Panc1 (cell line): ENCODE results near the gene KMT2B. TPM values are rescaled to one million over a fixed set of nuclear protein-coding genes. Genes with fewer than 3 reads are reported as not detected.
A peak's percentile ranks its signal among the peaks of the same experiment; 100 is the strongest.

Source experiments
- ATAC-seq: fragments of 200-7000 bp; cut with Tn5 transposase; 2 replicates; pipeline ENCODE4 v1.9.1; 2020; ENCODE audit warnings: mild to moderate bottlenecking, moderate library complexity
- BruUV-seq: library from RNA; stranded (reverse); fragments of 400-500 nt; replicated peaks from 2 replicates; lab custom pipeline; 2021; lab: Mats Ljungman, UMichigan
- CTCF ChIA-PET: fragments of 300-600 bp; sonication (Branson Sonifier 250); formaldehyde crosslinking; loops from one replicate; lab custom pipeline; 2022; ENCODE audit warnings: antibody characterized with exemption; lab: Charles Lee
- POLR2A ChIA-PET: fragments of 300-600 bp; sonication (Branson Sonifier 250); formaldehyde crosslinking; loops from one replicate; lab custom pipeline; 2022; ENCODE audit warnings: antibody characterized with exemption; lab: Charles Lee
- DNase-seq: peaks from one replicate; pipeline ENCODE4 v3.0.0-alpha.2; 2010; ENCODE audit warnings: low read depth, low spot score
- H3K27ac ChIP-seq: 2 replicates; pipeline ENCODE4 v1.5.1; 2011; ENCODE audit warnings: mild to moderate bottlenecking, low read length, inconsistent platforms
- H3K27me3 ChIP-seq: fragments of 200-500 bp; sonication (Bioruptor generic); 2 replicates; pipeline ENCODE4 v1.6.0; 2014; ENCODE audit warnings: low read length, inconsistent platforms; ENCODE audit not compliant: control insufficient read depth, insufficient read depth
- H3K36me3 ChIP-seq: fragments of 200-500 bp; sonication (Bioruptor generic); 2 replicates; pipeline ENCODE4 v1.5.1; 2014; ENCODE audit warnings: inconsistent platforms, mild to moderate bottlenecking, low read length, moderate library complexity; ENCODE audit not compliant: control insufficient read depth, insufficient read depth
- H3K4me1 ChIP-seq: 2 replicates; pipeline ENCODE4 v1.5.1; 2011; ENCODE audit warnings: inconsistent platforms, mild to moderate bottlenecking, low read length, moderate library complexity; ENCODE audit not compliant: control insufficient read depth, insufficient read depth
- H3K4me3 ChIP-seq, 2 experiments: 2 replicates each; pipeline ENCODE4 v1.5.1; 2011 to 2012; ENCODE audit warnings: low read depth in 2 of 2, low read length in 2 of 2, mild to moderate bottlenecking in 2 of 2, inconsistent platforms in 1 of 2, moderate library complexity in 1 of 2
- H3K9me3 ChIP-seq: fragments of 200-500 bp; sonication (Bioruptor generic); 2 replicates; pipeline ENCODE4 v1.5.1; 2014; ENCODE audit warnings: low read depth, mild to moderate bottlenecking, inconsistent platforms, low read length, moderate library complexity; ENCODE audit not compliant: control insufficient read depth, insufficient read depth
- POLR2AphosphoS5 ChIP-seq: IDR thresholded peaks from 2 replicates; pipeline ENCODE4 v1.6.1; 2012; ENCODE audit warnings: mild to moderate bottlenecking, low read depth, low read length, moderate library complexity
- REST ChIP-seq, 2 experiments: IDR thresholded peaks; 2 replicates each; pipeline ENCODE4 v1.6.1; 2011 to 2012; ENCODE audit warnings: low read depth in 2 of 2, control low read depth in 1 of 2, low read length in 1 of 2, mild to moderate bottlenecking in 1 of 2, moderate library complexity in 1 of 2; ENCODE audit not compliant: insufficient read depth in 1 of 2
- SIN3A ChIP-seq: IDR thresholded peaks from 2 replicates; pipeline ENCODE4 v1.6.1; 2012; ENCODE audit warnings: low read depth, mild to moderate bottlenecking, low read length, moderate library complexity, borderline replicate concordance; ENCODE audit not compliant: insufficient read depth
- TCF7L2 ChIP-seq: IDR thresholded peaks from 2 replicates; pipeline ENCODE4 v1.6.1; 2011; ENCODE audit warnings: mild to moderate bottlenecking, low read depth, low read length, inconsistent platforms
- in situ Hi-C: cut with HindIII; loops from 2 replicates; pipeline ENCODE4 v1.10.0; 2016; ENCODE audit warnings: low sequenced_read_pairs, low pct_unique_long_range_greater_than_20kb
- intact Hi-C: fragments of 100-400 bp; cut with micrococcal nuclease; formaldehyde crosslinking; loops from one replicate; pipeline ENCODE4 v1.10.0; 2022; ENCODE audit not compliant: unreplicated experiment
- total RNA-seq: library from RNA; stranded (reverse); gene quantifications from one replicate; pipeline ENCODE4 v1.2.1, GENCODE V29; 2021; ENCODE audit not compliant: unreplicated experiment
- TF ChIP-seq, protein P1 (sequence below): fragments of 450-650 bp; IDR thresholded peaks from 2 replicates; pipeline ENCODE4 v1.5.1; 2017; ENCODE audit warnings: mild to moderate bottlenecking

KMT2B gene
- total RNA-seq, 1 experiment from 2014 or later: 68.8 TPM

DNA sequence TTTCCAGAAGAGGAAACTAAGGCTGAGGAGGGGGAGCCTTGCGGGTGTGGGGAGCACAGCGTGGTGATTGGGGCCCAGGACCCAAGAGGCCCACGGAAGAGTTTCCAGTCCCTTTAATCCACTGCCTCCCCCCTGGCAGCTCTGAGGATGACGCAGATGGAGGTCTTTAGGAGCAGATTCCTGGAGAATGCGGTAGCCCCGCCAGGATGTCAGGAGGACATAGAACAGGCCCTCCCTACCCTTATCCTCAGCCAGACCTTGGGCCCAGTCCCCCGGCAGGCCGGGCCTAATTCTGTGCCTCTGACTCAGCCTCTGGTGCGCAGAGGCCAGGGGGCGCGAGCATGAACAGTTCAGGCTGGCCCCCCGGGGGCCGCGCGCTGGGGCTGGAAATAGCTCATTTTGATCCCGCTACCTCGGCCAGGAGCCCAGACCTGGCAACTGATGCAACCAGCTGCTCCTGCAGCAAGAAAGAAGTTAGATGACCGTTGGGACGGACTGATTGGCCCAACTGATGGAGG lies 39.5 kb downstream of the KMT2B start:
- H3K27me3 ChIP-seq: no peaks in the 10 kb centered on the region
- H3K4me3 ChIP-seq: peak overlapping the region; percentile 95 to 99
- TF ChIP-seq SIN3A: no peak
- no peak for TF ChIP-seq REST (IDR thresholded peaks at IDR 0.05; ENCODE audit: insufficient read depth in 1 of 2, low read depth in 2 of 2, low read length in 1 of 2)
- no peak for TF ChIP-seq TCF7L2
- TF ChIP-seq, protein P1, sequence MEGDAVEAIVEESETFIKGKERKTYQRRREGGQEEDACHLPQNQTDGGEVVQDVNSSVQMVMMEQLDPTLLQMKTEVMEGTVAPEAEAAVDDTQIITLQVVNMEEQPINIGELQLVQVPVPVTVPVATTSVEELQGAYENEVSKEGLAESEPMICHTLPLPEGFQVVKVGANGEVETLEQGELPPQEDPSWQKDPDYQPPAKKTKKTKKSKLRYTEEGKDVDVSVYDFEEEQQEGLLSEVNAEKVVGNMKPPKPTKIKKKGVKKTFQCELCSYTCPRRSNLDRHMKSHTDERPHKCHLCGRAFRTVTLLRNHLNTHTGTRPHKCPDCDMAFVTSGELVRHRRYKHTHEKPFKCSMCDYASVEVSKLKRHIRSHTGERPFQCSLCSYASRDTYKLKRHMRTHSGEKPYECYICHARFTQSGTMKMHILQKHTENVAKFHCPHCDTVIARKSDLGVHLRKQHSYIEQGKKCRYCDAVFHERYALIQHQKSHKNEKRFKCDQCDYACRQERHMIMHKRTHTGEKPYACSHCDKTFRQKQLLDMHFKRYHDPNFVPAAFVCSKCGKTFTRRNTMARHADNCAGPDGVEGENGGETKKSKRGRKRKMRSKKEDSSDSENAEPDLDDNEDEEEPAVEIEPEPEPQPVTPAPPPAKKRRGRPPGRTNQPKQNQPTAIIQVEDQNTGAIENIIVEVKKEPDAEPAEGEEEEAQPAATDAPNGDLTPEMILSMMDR: no peak
- TF ChIP-seq POLR2AphosphoS5: no peak; the same call in 1 of the 2 replicates
- ChIA-PET POLR2A (interaction anchor here (0.7 kb wide), 1 partner anchor 9 kb away, joined by 3 read pairs; the partner anchor contains the start of gene LIN37), CTCF (no interaction called here)
- no peaks in the 10 kb centered on the region for H3K9me3 ChIP-seq
- in situ Hi-C loops: no loop called here
- intact Hi-C loops: no loop called here
- ATAC-seq (peak; percentile 31), DNase-seq (no peak)
- no peaks in the 10 kb centered on the region for H3K36me3 ChIP-seq
- no TSS peak for BruUV-seq
- H3K27ac ChIP-seq: peak overlapping the region; percentile 100
- H3K4me1 ChIP-seq: peaks cover 16% of the 10 kb centered on the region

DNA sequence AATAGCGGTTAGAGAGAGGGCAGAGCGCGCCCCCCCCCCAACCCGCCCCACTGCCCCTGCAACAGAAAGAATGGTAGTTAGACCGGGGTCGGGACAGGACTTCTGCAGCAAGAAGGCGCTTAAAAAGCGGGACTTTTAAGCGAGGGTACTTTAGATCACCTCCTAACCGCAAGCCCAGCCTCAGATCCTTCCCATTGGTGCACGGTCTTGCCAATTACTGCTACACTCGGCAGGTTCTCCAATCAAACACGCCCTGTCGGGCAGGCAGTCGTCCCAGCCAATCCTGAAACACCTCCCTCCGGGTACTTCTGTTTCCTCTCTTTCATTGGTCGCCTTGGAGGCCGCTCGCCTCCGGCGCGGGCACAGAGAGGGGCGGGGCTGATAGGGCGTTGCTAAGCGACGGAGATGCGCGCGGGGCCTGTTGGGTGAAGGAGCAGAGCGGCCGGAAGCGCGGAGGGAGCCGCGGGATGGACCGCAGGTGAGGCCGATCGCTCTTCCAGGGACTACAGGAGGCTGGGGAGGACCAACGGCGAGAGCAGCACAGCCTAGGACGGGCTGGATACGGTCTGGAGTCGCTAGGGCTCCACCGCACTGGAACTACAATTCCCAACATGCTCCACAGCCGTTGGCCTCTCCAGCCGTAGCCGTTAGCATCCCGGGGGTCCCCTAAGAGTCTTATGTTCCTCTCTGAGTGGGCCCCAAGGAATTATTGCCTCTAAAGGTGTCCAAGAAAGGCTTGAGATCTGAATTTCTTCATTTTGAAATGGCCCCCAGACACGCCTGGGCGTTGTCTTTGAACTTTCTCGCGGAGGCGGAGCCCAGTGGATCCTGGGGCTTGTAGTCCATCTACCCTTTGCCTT lies 40.2 kb downstream of the KMT2B start, which contains the start of gene PROSER3:
Gene PROSER3, plus strand, starts transcription at position 428 of the 860 bp plus-strand sequence. Its CDS starts 40 bp downstream, at position 468.
- peak within 1 kb of the TSS; percentile 95 to 99 for H3K4me3 ChIP-seq
- CTCF ChIA-PET: no interaction called here
- TF ChIP-seq, protein P1: no peak
- TF ChIP-seq REST (IDR thresholded peaks at IDR 0.05; ENCODE audit: insufficient read depth in 1 of 2, low read depth in 2 of 2, low read length in 1 of 2) (no peak), TCF7L2 (peak; percentile 98), POLR2AphosphoS5 (peak; percentile 74), SIN3A (peak; percentile 85; the same call in 1 of the 2 replicates)
- H3K4me1 ChIP-seq: peaks cover 16% of the 10 kb centered on the region
- intact Hi-C loops (no loop called here), in situ Hi-C loops (no loop called here)
- no peaks in the 10 kb centered on the region for H3K9me3 ChIP-seq
- peak; percentile 97 for ATAC-seq
- TSS peak; percentile 92 for BruUV-seq
- DNase-seq: peak; percentile 99
- peak within 1 kb of the TSS; percentile 100 for H3K27ac ChIP-seq
- POLR2A ChIA-PET: interaction anchor here (0.7 kb wide), 1 partner anchor 10 kb away, joined by 3 read pairs; the partner anchor contains the start of gene LIN37
- no peaks in the 10 kb centered on the region for H3K36me3 ChIP-seq
- H3K27me3 ChIP-seq: no peaks in the 10 kb centered on the region
